ENCODE measurements around the gene UNC5A. TPM values are rescaled to one million over a fixed set of nuclear protein-coding genes. Genes with fewer than 3 reads are reported as not detected.

The UNC5A gene
- total and polyA plus RNA-seq, 11 donors, result 0.09 to 0.43 (median 0.20) TPM; not detected in 7

DNA sequence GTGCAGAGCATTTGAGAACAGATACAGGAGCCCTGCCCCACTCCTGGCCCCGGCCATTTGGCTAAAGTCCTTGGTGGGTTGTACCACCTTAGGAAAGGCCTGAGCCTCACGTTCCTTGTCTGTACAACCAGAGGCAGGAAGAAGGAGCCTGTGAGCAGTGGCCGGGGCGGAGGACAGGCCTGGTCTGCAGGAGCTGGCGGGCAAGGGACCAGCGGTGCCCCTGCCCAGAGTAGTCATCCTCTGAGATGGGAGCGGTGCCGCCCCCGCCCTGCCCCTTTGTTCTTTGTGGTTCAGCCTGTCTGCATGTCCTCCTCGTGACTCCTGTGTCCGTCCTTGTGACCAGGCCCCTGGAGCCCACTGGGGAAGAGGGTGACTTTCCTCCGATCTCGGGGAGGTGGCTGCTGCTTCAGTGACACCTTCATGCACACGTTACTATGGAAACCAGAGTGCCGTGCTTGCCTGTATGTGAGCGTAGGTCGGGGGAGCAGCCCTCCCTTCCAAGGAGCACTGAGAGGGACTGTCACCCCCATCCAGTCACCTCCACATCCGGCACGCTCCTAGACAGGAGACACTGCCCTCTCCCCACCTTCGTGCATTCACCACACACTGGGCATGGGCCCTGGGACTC lies 42.9 kb downstream of the UNC5A start:
- peaks cover 0 to 40% (median 9%) of the 10 kb centered on the region in 9 donors for H3K27me3 ChIP-seq
- DNase-seq, result peak in 1 of 5 donors; percentile 13
- no peaks in the 10 kb centered on the region for H3K4me1 ChIP-seq
- TF ChIP-seq POLR2A (IDR thresholded peaks at IDR 0.05) (no peak), CTCF (IDR thresholded peaks at IDR 0.05) (no peak)
- ATAC-seq, result no peak
- intact Hi-C loops (cut with DNase I), result no loop called here
- H3K27ac ChIP-seq, result no peak overlapping the region
- H3K36me3 ChIP-seq, result no peaks in the 10 kb centered on the region
- H3K4me3 ChIP-seq, result no peak overlapping the region
- 73 to 81% (median 74%) methylated on average over 20 of the region's 20 CpGs for WGBS, 4 donors
- H3K9me3 ChIP-seq, result no peaks in the 10 kb centered on the region

DNA sequence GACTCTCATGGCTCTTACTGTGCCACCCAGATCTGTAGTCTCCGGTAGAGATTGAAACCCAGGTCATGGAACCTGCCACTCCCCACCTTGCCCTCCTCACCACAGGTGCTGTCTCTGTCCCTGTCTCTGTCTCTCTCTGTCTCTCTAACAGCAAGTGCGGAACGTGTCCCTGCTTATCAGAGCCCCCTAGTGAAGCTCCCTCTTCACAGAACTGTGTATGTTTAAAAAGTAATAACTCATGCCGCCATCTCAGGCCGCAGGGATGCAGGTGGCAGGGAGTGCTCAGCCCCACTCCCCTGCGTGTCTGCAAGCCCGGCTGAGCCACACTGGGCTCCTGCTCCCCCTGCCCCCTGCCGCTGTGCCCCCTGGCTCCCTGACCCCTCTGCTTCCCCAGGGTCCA lies 43.8 kb downstream of the UNC5A start:
- 61 to 74% (median 67%) methylated on average over 5 to 8 of the region's 8 CpGs for WGBS, 4 donors
- Histone ChIP-seq H3K9me3 (no peaks in the 10 kb centered on the region), H3K4me1 (no peaks in the 10 kb centered on the region), H3K4me3 (no peak overlapping the region), H3K27me3 (peaks cover 0 to 31% (median 5%) of the 10 kb centered on the region in 9 donors), H3K36me3 (no peaks in the 10 kb centered on the region), H3K27ac (no peak overlapping the region)
- peak in 1 of 5 donors; percentile 6 for DNase-seq
- intact Hi-C loops (cut with DNase I), result no loop called here
- no peak for ATAC-seq
- TF ChIP-seq POLR2A (IDR thresholded peaks at IDR 0.05) (no peak), CTCF (IDR thresholded peaks at IDR 0.05) (no peak)

DNA sequence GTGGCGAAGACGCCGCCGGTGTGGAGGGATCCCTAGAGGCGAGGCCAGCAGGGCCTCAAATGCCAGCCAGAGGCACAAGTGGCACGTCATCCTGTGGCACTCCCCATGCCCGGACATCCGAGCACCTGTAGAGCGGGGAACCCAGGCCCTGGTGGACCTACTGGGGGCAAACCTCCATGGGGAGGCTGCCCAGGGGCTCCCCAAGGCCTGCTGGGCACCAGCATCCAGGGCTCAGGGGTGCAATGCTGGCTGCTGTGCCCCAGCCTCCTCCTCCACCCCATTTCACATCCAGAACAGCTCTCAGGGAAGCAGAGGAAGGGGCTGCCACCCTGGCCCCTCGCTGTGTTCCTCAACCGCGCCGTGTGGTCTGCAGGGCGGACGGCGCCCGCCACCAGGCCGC lies 45.2 kb downstream of the UNC5A start:
- no peaks in the 10 kb centered on the region for H3K9me3 ChIP-seq
- WGBS, 4 donors, result 90 to 96% (median 90%) methylated on average over 10 to 18 of the region's 18 CpGs
- no peak overlapping the region for H3K4me3 ChIP-seq
- ATAC-seq (no peak), DNase-seq (no peak)
- no peaks in the 10 kb centered on the region for H3K4me1 ChIP-seq
- intact Hi-C loops (cut with DNase I), result no loop called here
- no peaks in the 10 kb centered on the region for H3K36me3 ChIP-seq
- no peak overlapping the region for H3K27ac ChIP-seq
- no peak for TF ChIP-seq CTCF (IDR thresholded peaks at IDR 0.05)
- no peak for TF ChIP-seq POLR2A (IDR thresholded peaks at IDR 0.05)
- peaks cover 0 to 29% (median 3%) of the 10 kb centered on the region in 9 donors for H3K27me3 ChIP-seq

DNA sequence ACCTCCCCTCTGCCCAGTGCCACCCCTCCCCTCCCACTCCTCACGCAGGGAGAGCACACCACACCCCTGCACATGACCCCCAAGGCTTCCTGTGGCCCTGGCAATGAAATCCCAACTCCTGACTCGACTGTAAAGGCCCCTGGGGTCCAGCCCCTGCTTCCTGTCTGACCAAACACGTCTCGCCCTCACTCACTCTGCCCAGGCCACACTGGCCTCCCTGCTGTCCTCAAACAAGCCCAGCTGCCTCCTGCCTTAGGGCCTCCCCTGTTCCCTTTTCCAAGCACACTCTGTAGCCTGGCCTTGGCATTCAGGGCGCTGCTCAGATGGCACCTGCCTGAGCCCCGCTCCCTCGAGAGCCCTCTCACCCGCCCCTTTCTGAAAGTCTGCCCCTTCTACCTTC lies 46.4 kb downstream of the UNC5A start:
- peaks cover 0 to 29% (median under 1%) of the 10 kb centered on the region in 9 donors for H3K27me3 ChIP-seq
- TF ChIP-seq CTCF (IDR thresholded peaks at IDR 0.05) (no peak), POLR2A (IDR thresholded peaks at IDR 0.05) (no peak)
- intact Hi-C loops (cut with DNase I), result no loop called here
- no peak overlapping the region for H3K4me3 ChIP-seq
- ATAC-seq (no peak), DNase-seq (no peak)
- H3K27ac ChIP-seq, result no peak overlapping the region
- H3K9me3 ChIP-seq, result no peaks in the 10 kb centered on the region
- H3K4me1 ChIP-seq, result no peaks in the 10 kb centered on the region
- H3K36me3 ChIP-seq, result no peaks in the 10 kb centered on the region
- 54 to 64% (median 57%) methylated on average over 8 of the region's 8 CpGs for WGBS, 4 donors

Measured in heart left ventricle (tissue), 16 donors.